ENCODE data around the gene CREB3L1. TPM values are rescaled to one million over a fixed set of nuclear protein-coding genes. Genes with fewer than 3 reads are reported as not detected.

Gene CREB3L1
- total RNA-seq, 6 donors from 2014 or later = 19.9 to 66.8 (median 38.7) TPM

- peak overlapping the region; percentile 11 to 77 (median 67) for H3K4me3 ChIP-seq
- no peak for TF ChIP-seq POLR2AphosphoS5 (IDR thresholded peaks at IDR 0.05)
- H3K27me3 ChIP-seq = peaks cover 0 to 15% (median 6%) of the 10 kb centered on the region in 4 donors
- no peaks in the 10 kb centered on the region for H3K36me3 ChIP-seq
- ATAC-seq (ENCODE audit: low FRiP score in 2 of 2) (peak in 1 of 2 donors; percentile 70), DNase-seq (no peak)
- peak overlapping the region in 3 of 4 donors; percentile 75 to 90 (median 84) for H3K27ac ChIP-seq
- H3K9me3 ChIP-seq = no peaks in the 10 kb centered on the region
- WGBS, 2 donors = 8 to 18% methylated on average over 8 of the region's 8 CpGs
- peaks cover 37 to 83% (median 68%) of the 10 kb centered on the region in 4 donors for H3K4me1 ChIP-seq
Observed at GRCh38 chr11:46277313-46277621, 195 bp upstream of the CREB3L1 start.

DNA sequence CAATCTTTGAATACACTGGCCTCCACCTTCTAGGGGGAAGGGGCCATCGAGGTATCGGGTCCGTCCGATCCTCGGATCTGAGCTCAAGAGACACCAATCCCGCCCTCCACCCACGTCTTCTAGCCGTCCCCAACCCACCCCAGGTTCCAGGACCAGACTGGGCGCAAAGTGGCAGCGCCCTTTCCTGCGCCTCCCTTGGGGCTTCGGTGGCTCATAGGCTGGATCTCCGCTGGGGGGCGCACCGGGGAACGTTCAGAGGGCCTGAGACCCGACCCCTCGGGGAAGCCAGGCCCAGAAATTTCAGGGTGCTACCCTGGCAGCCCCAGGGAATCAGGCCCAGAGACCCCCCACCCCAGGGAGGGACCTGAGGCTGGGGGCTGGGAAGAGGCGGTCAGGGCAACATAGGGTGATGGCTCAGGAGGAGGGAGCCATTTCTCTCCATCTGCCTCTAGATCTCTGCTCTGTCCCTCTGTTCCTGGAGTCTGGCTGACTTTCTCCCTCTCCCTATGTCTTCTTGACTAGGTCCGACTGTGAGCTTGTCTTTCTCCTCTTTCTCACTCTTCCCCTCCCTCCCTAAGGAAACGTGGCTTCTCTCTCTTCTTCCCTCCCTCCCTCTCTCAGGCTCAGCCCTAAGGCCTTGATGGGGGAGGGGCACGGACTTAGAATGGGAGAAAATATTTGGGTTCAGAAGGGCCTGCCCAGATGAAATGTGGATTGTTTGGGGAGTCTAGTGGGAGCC, 1.1 kb downstream of the CREB3L1 start:
- H3K36me3 ChIP-seq = no peaks in the 10 kb centered on the region
- ATAC-seq (ENCODE audit: low FRiP score in 2 of 2) (peak; percentile 50 to 67), DNase-seq (peak; percentile 67 to 87)
- WGBS, 2 donors = 21 to 54% methylated on average over 4 to 17 of the region's 22 CpGs
- H3K27ac ChIP-seq = peak overlapping the region; percentile 62 to 90 (median 80)
- no peaks in the 10 kb centered on the region for H3K9me3 ChIP-seq
- peaks cover 32 to 71% (median 59%) of the 10 kb centered on the region in 4 donors for H3K4me1 ChIP-seq
- H3K27me3 ChIP-seq = peaks cover 0 to 15% (median 6%) of the 10 kb centered on the region in 4 donors
- TF ChIP-seq EP300 (IDR thresholded peaks at IDR 0.05) = no peak
- TF ChIP-seq, protein P1, sequence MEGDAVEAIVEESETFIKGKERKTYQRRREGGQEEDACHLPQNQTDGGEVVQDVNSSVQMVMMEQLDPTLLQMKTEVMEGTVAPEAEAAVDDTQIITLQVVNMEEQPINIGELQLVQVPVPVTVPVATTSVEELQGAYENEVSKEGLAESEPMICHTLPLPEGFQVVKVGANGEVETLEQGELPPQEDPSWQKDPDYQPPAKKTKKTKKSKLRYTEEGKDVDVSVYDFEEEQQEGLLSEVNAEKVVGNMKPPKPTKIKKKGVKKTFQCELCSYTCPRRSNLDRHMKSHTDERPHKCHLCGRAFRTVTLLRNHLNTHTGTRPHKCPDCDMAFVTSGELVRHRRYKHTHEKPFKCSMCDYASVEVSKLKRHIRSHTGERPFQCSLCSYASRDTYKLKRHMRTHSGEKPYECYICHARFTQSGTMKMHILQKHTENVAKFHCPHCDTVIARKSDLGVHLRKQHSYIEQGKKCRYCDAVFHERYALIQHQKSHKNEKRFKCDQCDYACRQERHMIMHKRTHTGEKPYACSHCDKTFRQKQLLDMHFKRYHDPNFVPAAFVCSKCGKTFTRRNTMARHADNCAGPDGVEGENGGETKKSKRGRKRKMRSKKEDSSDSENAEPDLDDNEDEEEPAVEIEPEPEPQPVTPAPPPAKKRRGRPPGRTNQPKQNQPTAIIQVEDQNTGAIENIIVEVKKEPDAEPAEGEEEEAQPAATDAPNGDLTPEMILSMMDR (IDR thresholded peaks at IDR 0.05) = peak in 5 of 6 experiments; percentile 38 to 57 (median 48)
- TF ChIP-seq POLR2AphosphoS5 (IDR thresholded peaks at IDR 0.05) = no peak
- peak in 1 of 4 donors; percentile 12 for TF ChIP-seq POLR2A (IDR thresholded peaks at IDR 0.05)
- peak overlapping the region; percentile 11 to 77 (median 67) for H3K4me3 ChIP-seq

- H3K4me3 ChIP-seq = peak overlapping the region in 3 of 4 donors; percentile 58 to 77 (median 76)
- no peaks in the 10 kb centered on the region for H3K9me3 ChIP-seq
- DNase-seq (no peak), ATAC-seq (ENCODE audit: low FRiP score in 2 of 2) (peak in 1 of 2 donors; percentile 39)
- H3K27ac ChIP-seq = peak overlapping the region in 3 of 4 donors; percentile 24 to 90 (median 84)
- 37 to 43% methylated on average over 9 to 15 of the region's 15 CpGs for WGBS, 2 donors
- H3K4me1 ChIP-seq = peaks cover 28 to 64% (median 55%) of the 10 kb centered on the region in 4 donors
- TF ChIP-seq POLR2AphosphoS5 (IDR thresholded peaks at IDR 0.05) (no peak), EP300 (IDR thresholded peaks at IDR 0.05) (no peak)
- H3K36me3 ChIP-seq = no peaks in the 10 kb centered on the region
- H3K27me3 ChIP-seq = peaks cover 0 to 15% (median 6%) of the 10 kb centered on the region in 4 donors
Observed at GRCh38 chr11:46279126-46280099, 2.0 kb downstream of the CREB3L1 start.

DNA sequence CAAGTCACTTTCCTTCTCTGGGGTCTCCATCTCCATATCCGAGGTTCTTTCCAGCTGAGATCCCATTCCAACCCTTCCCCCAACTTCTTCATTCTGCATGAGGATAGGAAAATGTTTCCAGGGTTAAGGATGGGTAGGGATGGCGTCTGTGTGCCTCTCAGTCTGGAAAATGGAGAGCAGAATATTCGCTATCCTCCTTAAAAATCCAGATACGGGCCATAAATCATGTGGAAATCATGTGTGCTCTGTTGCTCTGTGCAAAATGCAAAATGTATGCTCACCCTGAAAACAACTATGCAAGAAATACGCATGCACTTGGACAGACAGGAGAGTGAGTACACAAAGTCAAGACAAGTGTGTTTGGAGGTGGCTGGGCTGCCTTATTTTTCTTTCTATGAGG, 3.2 kb downstream of the CREB3L1 start:
- Histone ChIP-seq H3K9me3 (no peaks in the 10 kb centered on the region), H3K4me1 (peaks cover 28 to 59% (median 49%) of the 10 kb centered on the region in 4 donors), H3K27ac (peak overlapping the region in 1 of 4 donors; percentile 30), H3K27me3 (peaks cover 0 to 15% (median 6%) of the 10 kb centered on the region in 4 donors), H3K4me3 (peak overlapping the region in 1 of 4 donors; percentile 16), H3K36me3 (no peaks in the 10 kb centered on the region)
- no peak for DNase-seq
- ATAC-seq (ENCODE audit: low FRiP score in 2 of 2) = no peak
- WGBS, 2 donors = 75 to 77% methylated on average over 5 of the region's 5 CpGs
- TF ChIP-seq POLR2A (IDR thresholded peaks at IDR 0.05) = no peak
- TF ChIP-seq POLR2AphosphoS5 (IDR thresholded peaks at IDR 0.05) = no peak
- TF ChIP-seq EP300 (IDR thresholded peaks at IDR 0.05) = no peak
- TF ChIP-seq, protein P1 (IDR thresholded peaks at IDR 0.05) = no peak

DNA sequence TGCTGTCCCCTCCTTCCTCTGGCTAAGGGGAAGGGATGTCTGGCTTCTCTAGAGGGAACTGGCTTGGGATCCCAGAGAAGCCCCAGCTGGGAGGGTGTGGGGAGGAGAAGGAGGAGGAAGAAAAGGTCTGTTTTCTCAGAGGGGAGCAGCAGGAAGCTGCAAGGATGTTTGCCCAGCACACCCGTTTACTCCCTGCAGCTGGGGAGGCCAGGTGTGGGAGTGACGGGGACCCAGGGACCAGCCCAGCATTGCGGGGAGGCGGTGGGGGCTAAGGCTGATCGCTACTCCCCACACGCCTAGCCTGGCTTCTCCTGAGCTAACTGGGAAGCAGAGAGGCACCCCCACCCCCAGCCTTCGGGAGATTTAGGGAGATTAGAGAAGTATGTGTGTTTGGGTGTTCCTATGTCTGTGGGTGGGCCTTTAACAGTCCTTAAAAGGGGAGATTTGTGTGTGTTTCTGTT, 3.9 kb downstream of the CREB3L1 start:
- Histone ChIP-seq H3K27me3 (peaks cover 0 to 15% (median 6%) of the 10 kb centered on the region in 4 donors), H3K4me1 (peaks cover 26 to 61% (median 47%) of the 10 kb centered on the region in 4 donors), H3K4me3 (peak overlapping the region in 2 of 4 donors; percentile 16 to 22), H3K36me3 (no peaks in the 10 kb centered on the region), H3K27ac (peak overlapping the region in 2 of 4 donors; percentile 16 to 30), H3K9me3 (no peaks in the 10 kb centered on the region)
- ATAC-seq (ENCODE audit: low FRiP score in 2 of 2) (no peak), DNase-seq (no peak)
- TF ChIP-seq EP300 (IDR thresholded peaks at IDR 0.05) (no peak), POLR2A (IDR thresholded peaks at IDR 0.05) (no peak)
- TF ChIP-seq, protein P1 (IDR thresholded peaks at IDR 0.05) = no peak
- WGBS, 2 donors = 20 to 42% methylated on average over 2 to 7 of the region's 7 CpGs

Measured in upper lobe of left lung (tissue), 6 donors.